Spleen (tissue), 11 donors: ENCODE data around the gene RPA3. TPM values are rescaled to one million over a fixed set of nuclear protein-coding genes. Genes with fewer than 3 reads are reported as not detected.

ENCODE experiments used
- DNase-seq: peaks from one replicate; pipeline ENCODE4 v3.0.0-alpha.2; 2020
- H3K27ac ChIP-seq, 8 donors: fragments of 200-600 bp; sonication (generic) in 7 of 8; 1 replicate in 4 of 8; 2 replicates in 4 of 8; pipeline versions ENCODE4 v1.5.0 to v1.8.0; 2016 to 2021; ENCODE audit warnings: inconsistent platforms in 4 of 8, mild to moderate bottlenecking in 4 of 8, moderate library complexity in 1 of 8
- H3K27me3 ChIP-seq, 7 donors: fragments of 200-600 bp; sonication (generic) in 6 of 7; replicated peaks in 1 of 7; 1 replicate in 4 of 7; 2 replicates in 3 of 7; pipeline versions ENCODE4 v1.5.0 to v1.8.0; 2016 to 2021; ENCODE audit warnings: inconsistent platforms in 3 of 7, mild to moderate bottlenecking in 1 of 7
- H3K36me3 ChIP-seq, 6 donors: fragments of 200-600 bp; sonication (generic) in 5 of 6; 1 replicate in 4 of 6; 2 replicates in 2 of 6; pipeline versions ENCODE4 v1.5.0 to v1.8.0; 2016 to 2021; ENCODE audit warnings: inconsistent platforms in 2 of 6
- H3K4me1 ChIP-seq, 6 donors: fragments of 200-600 bp; sonication (generic) in 5 of 6; 1 replicate in 3 of 6; 2 replicates in 3 of 6; pipeline versions ENCODE4 v1.5.0 to v1.8.0; 2016 to 2021; ENCODE audit warnings: inconsistent platforms in 3 of 6
- H3K4me3 ChIP-seq, 8 donors: fragments of 200-600 bp; sonication (generic) in 7 of 8; 1 replicate in 4 of 8; 2 replicates in 4 of 8; pipeline versions ENCODE4 v1.5.0 to v1.8.0; 2016 to 2021; ENCODE audit warnings: inconsistent platforms in 4 of 8, mild to moderate bottlenecking in 4 of 8, moderate library complexity in 2 of 8
- H3K9me3 ChIP-seq, 8 donors: fragments of 200-600 bp; sonication (generic) in 7 of 8; 1 replicate in 4 of 8; 2 replicates in 4 of 8; pipeline versions ENCODE4 v1.5.0 to v1.8.0; 2016 to 2021; ENCODE audit warnings: inconsistent platforms in 4 of 8
- POLR2A ChIP-seq, 3 donors: fragments of 450-650 bp; IDR thresholded peaks; one replicate each; pipeline ENCODE4 v1.5.1; 2017; ENCODE audit warnings: antibody characterized with exemption in 3 of 3, mild to moderate bottlenecking in 1 of 3
- POLR2AphosphoS5 ChIP-seq, 3 donors: sonication (generic); formaldehyde crosslinking; IDR thresholded peaks; one replicate each; pipeline ENCODE4 v1.5.1; 2017; ENCODE audit warnings: antibody characterized with exemption in 3 of 3
- WGBS, 5 donors: extraction: QIAGEN DNeasy Blood & Tissue Kit in 3 of 5; methylation state at CpG; one replicate each; pipeline versions ENCODE4 v1.1.5 to v1.1.7; 2013 to 2018; 5-methylcytosine and 5-hydroxymethylcytosine counted together
- intact Hi-C: fragments of 100-400 bp; cut with DNase I; formaldehyde crosslinking; loops from one replicate; pipeline ENCODE4 v1.15.0; 2023; ENCODE audit warnings: low total_unique reads
- polyA plus RNA-seq, 3 donors: library from polyadenylated mRNA; stranded (reverse); fragments of 200-250 nt; gene quantifications; one replicate each; pipeline ENCODE4 v1.2.1, GENCODE V29; 2013
- total RNA-seq, 7 donors: library from RNA; depleted of rRNA in 3 of 7; stranded (reverse); fragments of >200 nt in 3 of 7; fragmentation: NEBNext Ultra II Directional in 4 of 7; extraction: Animal tissue kit (Norgen Biotek cat#: 25700) in 4 of 7; gene quantifications; one replicate each; pipeline versions ENCODE4 v1.1.0 to v1.2.1, GENCODE V29; 2016 to 2021
- TF ChIP-seq, protein P1 (sequence below), 11 experiments: fragments of 200-600 bp in 7 of 11; fragments of 450-650 bp in 4 of 11; sonication (generic) in 4 of 11; IDR thresholded peaks in 8 of 11; conservative IDR thresholded peaks in 3 of 11; 1 replicate in 7 of 11; 2 replicates in 4 of 11; pipeline versions ENCODE4 v1.4.0 to v1.8.0; 2016 to 2021; ENCODE audit warnings: antibody characterized with exemption in 11 of 11, inconsistent platforms in 4 of 11, mild to moderate bottlenecking in 1 of 11
- donor health status: healthy with polysubstance abuse.
- donor health status: DM: no; HTN: no; CAD: no; lungs with moderate emphysema.
- donor health status: DM: no; HTN: no; CAD: no.
- donor health status: Bipolar disorder and iron deficiency.
- donor health status: healthy.
- donor health status: DM: no; HTN: no; CAD: no.
- donor health status: DM: yes; HTN: yes; CAD: no.

Gene RPA3
- total and polyA plus RNA-seq, 10 donors, result 18.0 to 41.8 (median 28.2) TPM

GRCh38 chr7:7745258-7745657, 26.9 kb upstream of the RPA3 start:
- H3K27ac ChIP-seq, result no peak overlapping the region
- H3K9me3 ChIP-seq, result no peaks in the 10 kb centered on the region
- H3K4me3 ChIP-seq, result no peak overlapping the region
- intact Hi-C loops, result no loop called here
- DNase-seq, result no peak
- peaks cover 0 to 12% (median 0%) of the 10 kb centered on the region in 6 donors for H3K4me1 ChIP-seq
- no peaks in the 10 kb centered on the region for H3K27me3 ChIP-seq
- H3K36me3 ChIP-seq, result no peaks in the 10 kb centered on the region
- TF ChIP-seq POLR2A (IDR thresholded peaks at IDR 0.05) (no peak), POLR2AphosphoS5 (IDR thresholded peaks at IDR 0.05) (no peak)
- TF ChIP-seq, protein P1, sequence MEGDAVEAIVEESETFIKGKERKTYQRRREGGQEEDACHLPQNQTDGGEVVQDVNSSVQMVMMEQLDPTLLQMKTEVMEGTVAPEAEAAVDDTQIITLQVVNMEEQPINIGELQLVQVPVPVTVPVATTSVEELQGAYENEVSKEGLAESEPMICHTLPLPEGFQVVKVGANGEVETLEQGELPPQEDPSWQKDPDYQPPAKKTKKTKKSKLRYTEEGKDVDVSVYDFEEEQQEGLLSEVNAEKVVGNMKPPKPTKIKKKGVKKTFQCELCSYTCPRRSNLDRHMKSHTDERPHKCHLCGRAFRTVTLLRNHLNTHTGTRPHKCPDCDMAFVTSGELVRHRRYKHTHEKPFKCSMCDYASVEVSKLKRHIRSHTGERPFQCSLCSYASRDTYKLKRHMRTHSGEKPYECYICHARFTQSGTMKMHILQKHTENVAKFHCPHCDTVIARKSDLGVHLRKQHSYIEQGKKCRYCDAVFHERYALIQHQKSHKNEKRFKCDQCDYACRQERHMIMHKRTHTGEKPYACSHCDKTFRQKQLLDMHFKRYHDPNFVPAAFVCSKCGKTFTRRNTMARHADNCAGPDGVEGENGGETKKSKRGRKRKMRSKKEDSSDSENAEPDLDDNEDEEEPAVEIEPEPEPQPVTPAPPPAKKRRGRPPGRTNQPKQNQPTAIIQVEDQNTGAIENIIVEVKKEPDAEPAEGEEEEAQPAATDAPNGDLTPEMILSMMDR (IDR thresholded peaks at IDR 0.05 in 8 of 11, conservative IDR thresholded peaks at IDR 0.05 in 3 of 11), result no peak
- WGBS, 5 donors, result 67 to 89% (median 81%) methylated on average over 4 of the region's 4 CpGs

DNA sequence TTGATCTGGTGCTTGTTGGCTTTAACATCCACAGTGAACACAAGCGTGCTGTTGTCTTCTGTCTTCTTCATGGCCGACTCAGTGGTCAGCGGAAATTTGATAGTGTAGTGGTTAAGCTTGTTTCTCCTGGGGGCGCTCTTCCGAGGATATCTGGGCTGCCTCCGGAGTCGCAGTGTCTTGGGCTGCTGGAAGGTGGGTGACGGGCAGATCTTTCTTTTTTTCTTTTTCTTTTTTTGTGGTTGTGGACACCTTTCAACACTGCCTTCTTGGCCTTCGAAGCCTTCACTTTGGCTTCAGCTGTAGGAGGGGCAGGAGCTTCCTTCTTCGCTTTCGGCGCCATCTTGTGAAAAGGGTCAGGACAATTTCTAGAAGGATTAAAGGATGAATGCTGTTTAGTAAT, 23.8 kb upstream of the RPA3 start:
- no peaks in the 10 kb centered on the region for H3K36me3 ChIP-seq
- no peaks in the 10 kb centered on the region for H3K27me3 ChIP-seq
- WGBS, 5 donors, result 96 to 100% (median 97%) methylated on average over 12 of the region's 12 CpGs
- intact Hi-C loops, result no loop called here
- TF ChIP-seq, protein P1 (IDR thresholded peaks at IDR 0.05 in 8 of 11, conservative IDR thresholded peaks at IDR 0.05 in 3 of 11), result no peak
- TF ChIP-seq POLR2AphosphoS5 (IDR thresholded peaks at IDR 0.05) (no peak), POLR2A (IDR thresholded peaks at IDR 0.05) (no peak)
- no peak overlapping the region for H3K4me3 ChIP-seq
- no peak for DNase-seq
- no peak overlapping the region for H3K27ac ChIP-seq
- peaks cover 0 to 31% (median 0%) of the 10 kb centered on the region in 6 donors for H3K4me1 ChIP-seq
- no peaks in the 10 kb centered on the region for H3K9me3 ChIP-seq

DNA sequence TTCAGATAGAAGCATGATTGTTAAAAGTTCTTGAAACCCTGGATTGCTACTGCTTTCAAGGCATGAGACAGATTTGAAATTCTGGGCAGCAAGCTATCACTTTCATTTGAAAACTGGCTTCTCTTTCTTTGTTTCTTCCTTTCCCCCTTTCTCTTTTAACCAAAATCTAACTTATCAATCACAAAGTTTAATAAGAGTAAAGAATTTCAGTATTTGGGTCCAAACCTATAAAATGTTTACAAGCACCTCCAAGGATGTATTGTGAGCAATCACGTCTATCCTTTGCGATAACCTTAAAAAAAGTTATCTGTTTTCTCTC, 21.6 kb upstream of the RPA3 start:
- Histone ChIP-seq H3K36me3 (no peaks in the 10 kb centered on the region), H3K9me3 (no peaks in the 10 kb centered on the region), H3K27me3 (no peaks in the 10 kb centered on the region), H3K4me1 (peaks cover 0 to 19% (median 0%) of the 10 kb centered on the region in 6 donors), H3K27ac (no peak overlapping the region), H3K4me3 (no peak overlapping the region)
- WGBS, 5 donors, result 92 to 98% (median 96%) methylated on average over 2 of the region's 2 CpGs
- intact Hi-C loops, result no loop called here
- no peak for TF ChIP-seq POLR2A (IDR thresholded peaks at IDR 0.05)
- no peak for TF ChIP-seq POLR2AphosphoS5 (IDR thresholded peaks at IDR 0.05)
- TF ChIP-seq, protein P1 (IDR thresholded peaks at IDR 0.05 in 8 of 11, conservative IDR thresholded peaks at IDR 0.05 in 3 of 11), result no peak
- DNase-seq, result no peak

- Histone ChIP-seq H3K27me3 (no peaks in the 10 kb centered on the region), H3K4me1 (peaks cover 0 to 19% (median 0%) of the 10 kb centered on the region in 6 donors), H3K27ac (no peak overlapping the region), H3K36me3 (no peaks in the 10 kb centered on the region), H3K4me3 (no peak overlapping the region), H3K9me3 (no peaks in the 10 kb centered on the region)
- 62 to 85% (median 73%) methylated on average over 4 of the region's 4 CpGs for WGBS, 5 donors
- DNase-seq, result no peak
- intact Hi-C loops, result no loop called here
- TF ChIP-seq, protein P1 (IDR thresholded peaks at IDR 0.05 in 8 of 11, conservative IDR thresholded peaks at IDR 0.05 in 3 of 11), result no peak
- no peak for TF ChIP-seq POLR2AphosphoS5 (IDR thresholded peaks at IDR 0.05)
- no peak for TF ChIP-seq POLR2A (IDR thresholded peaks at IDR 0.05)
Observed at GRCh38 chr7:7739204-7740036, 21.0 kb upstream of the RPA3 start.
